NCI-H2227 (cell line): ENCODE measurements around the gene CERT1.
A peak's percentile ranks its signal among the peaks of the same experiment; 100 is the strongest.
"Not testable (repeated sequence)": the region's sequence is repeated elsewhere in the genome, so short reads cannot be mapped to it uniquely, and the experiment has no call there.

Experiments
- DNase-seq: peaks from one replicate; lab custom pipeline; 2025; ENCODE audit not compliant: unreplicated experiment; lab: John Stamatoyannopoulos, UW

Gene CERT1

GRCh38 chr5:75524591-75524990, 13.2 kb upstream of the CERT1 start:
- no peak for DNase-seq

- no peak for DNase-seq
Measured at GRCh38 chr5:75524071-75524470, 12.6 kb upstream of the CERT1 start.

GRCh38 chr5:75523275-75523674, 11.8 kb upstream of the CERT1 start:
- no peak for DNase-seq

- DNase-seq = no peak
Measured at GRCh38 chr5:75522542-75522941, 11.1 kb upstream of the CERT1 start.

- no peak for DNase-seq
Measured at GRCh38 chr5:75522025-75522424, 10.6 kb upstream of the CERT1 start.

- no peak for DNase-seq
Measured at GRCh38 chr5:75521195-75521594, 9.8 kb upstream of the CERT1 start.

GRCh38 chr5:75519761-75520160, 8.3 kb upstream of the CERT1 start:
- no peak for DNase-seq

- DNase-seq = no peak
Measured at GRCh38 chr5:75514323-75514722, 2.9 kb upstream of the CERT1 start.

GRCh38 chr5:75513841-75514240, 2.4 kb upstream of the CERT1 start:
- no peak for DNase-seq

- peak; percentile 0 for DNase-seq
Measured at GRCh38 chr5:75512383-75513074, 1.1 kb upstream of the CERT1 start.

- peak; percentile 47 for DNase-seq
Measured at GRCh38 chr5:75510836-75511434, 494 bp downstream of the CERT1 start.

- DNase-seq = peak; percentile 20
Measured at GRCh38 chr5:75510417-75510835, 1.0 kb downstream of the CERT1 start.

GRCh38 chr5:75509956-75510355, 1.5 kb downstream of the CERT1 start:
- no peak for DNase-seq

GRCh38 chr5:75509546-75509945, 1.9 kb downstream of the CERT1 start:
- no peak for DNase-seq

GRCh38 chr5:75507841-75508240, 3.6 kb downstream of the CERT1 start:
- no peak for DNase-seq

- DNase-seq = not testable (repeated sequence)
Measured at GRCh38 chr5:75505112-75505511, 6.3 kb downstream of the CERT1 start.

- not testable (repeated sequence) for DNase-seq
Measured at GRCh38 chr5:75498875-75499274, 12.6 kb downstream of the CERT1 start.

GRCh38 chr5:75498208-75498777, 13.1 kb downstream of the CERT1 start:
- no peak for DNase-seq

GRCh38 chr5:75496026-75496425, 15.4 kb downstream of the CERT1 start:
- no peak for DNase-seq

GRCh38 chr5:75491621-75492020, 19.8 kb downstream of the CERT1 start:
- DNase-seq = no peak

GRCh38 chr5:75489847-75490246, 21.6 kb downstream of the CERT1 start:
- DNase-seq = not testable (repeated sequence)

- DNase-seq = no peak
Measured at GRCh38 chr5:75484605-75485004, 26.8 kb downstream of the CERT1 start.
